ENCODE data around the gene OR2S2. TPM values are rescaled to one million over a fixed set of nuclear protein-coding genes. Genes with fewer than 3 reads are reported as not detected.

The OR2S2 gene
- total RNA-seq, 1 donor from 2014 or later, result not detected

DNA sequence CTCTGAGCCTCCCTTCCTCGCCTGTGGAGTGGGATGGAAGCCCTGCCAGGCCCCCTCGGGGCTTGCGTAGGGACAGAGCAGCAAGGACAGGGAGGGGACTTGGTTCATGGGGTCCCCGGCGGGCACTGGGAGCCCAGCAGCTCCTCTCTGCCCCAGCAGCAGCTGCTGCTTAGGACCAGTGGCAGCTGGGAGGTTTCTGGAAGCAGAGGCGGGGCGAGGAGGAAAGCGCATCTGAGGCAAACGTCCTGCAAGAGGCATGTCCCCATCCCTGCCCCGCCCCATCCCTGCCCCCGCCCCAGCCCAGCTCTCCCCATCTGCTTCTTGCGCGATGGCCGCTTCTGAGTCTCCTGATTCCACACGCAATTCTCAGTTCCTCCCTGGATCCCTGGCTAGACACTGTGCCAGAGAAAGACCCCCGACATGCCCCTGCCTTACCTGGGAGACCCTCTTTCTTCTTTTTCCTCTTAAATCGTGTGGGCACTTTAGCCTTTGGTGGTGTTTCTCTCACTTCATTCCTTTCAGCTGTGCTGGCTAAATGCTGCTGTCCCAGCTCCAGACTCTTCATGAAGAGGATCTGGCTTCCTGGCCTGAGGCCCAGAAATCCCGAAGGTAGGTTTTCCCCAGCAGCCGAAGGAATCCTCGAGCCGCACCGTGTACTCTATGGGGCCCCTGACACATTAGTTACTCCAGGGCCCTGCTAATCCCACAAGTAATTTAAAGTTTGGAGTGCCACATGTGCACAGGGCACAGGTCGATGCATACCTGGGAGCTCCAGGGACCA lies 4.4 kb upstream of the OR2S2 start:
- DNase-seq (ENCODE audit: low read depth in 2 of 2), result no peak

DNA sequence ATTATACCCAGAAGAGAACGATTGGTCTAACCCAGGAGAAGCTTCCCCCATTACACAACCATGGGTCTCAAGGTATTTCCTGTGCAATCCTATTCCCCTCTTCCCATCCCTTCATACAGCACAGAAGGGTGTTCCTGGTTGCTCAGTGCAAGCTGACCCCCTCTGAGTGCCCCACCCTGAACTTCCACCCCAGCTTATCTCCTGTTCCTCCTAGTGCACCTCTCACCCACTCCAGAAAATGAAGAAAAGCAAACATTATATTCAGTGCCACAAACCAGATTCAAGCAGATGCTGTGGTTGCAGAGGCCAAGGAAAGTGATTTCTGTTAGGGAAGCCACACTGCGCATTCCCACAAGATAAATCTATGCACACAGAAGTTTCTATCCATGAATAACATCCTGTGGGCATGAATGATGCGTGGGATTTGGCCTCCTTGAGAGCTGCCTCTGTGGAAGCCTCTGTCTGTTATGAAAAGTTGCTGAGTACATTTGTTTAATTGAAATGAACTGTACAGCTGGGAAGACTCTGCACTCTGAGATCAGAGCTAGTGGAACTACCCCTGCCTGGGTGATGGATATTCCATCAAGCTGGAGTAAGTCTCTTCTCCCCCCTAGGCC lies 2.2 kb upstream of the OR2S2 start:
- no peak for DNase-seq (ENCODE audit: low read depth in 2 of 2)

DNA sequence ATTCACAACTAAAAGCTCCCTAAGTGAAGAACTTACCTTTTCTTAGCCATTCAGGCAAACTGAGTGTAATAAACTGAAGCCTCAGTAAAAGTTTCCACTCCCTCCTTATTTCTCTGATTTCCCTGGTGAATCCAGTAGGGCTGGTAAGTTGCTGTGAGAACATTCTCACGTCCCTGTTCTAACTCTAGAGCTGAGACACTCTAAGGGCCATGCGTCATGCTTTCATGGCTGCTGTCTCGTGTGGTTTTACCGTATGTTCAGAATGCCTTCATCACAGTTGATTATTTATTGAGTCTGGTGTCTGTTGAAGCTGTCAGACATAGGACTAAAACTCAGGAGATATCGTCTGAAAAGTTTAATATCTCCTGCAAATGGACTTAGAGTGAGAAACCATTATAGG lies 1.3 kb downstream of the OR2S2 start:
- no peak for DNase-seq (ENCODE audit: low read depth in 2 of 2)

DNA sequence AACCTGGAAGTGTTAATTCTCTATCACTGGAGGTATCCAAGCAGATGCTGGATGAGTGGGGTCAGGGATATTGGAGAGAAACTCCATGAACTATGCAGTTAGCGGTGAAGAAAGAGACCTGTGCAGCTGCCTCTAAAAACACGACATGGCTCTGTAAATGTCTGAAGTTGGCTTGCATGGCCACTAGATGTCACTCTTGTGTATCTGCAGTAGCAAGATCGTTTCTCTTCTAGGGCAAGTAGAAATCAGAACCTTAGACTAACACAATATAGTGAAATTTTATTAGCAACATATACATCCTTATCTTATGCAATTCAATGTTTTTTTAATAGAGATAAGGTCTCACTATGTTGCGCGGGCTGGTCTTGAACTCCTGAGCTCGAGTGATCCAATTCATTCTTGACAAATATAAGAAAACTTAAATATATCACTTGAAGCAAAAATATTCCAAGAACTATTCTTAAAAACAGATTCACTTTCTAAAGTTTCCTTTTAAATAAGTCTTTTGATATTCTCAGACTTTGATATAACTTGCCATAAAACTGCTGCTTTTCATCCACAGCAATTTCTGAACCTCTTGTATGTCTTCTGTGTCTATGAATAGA lies 2.9 kb downstream of the OR2S2 start:
- peak; percentile 87 to 91 for DNase-seq (ENCODE audit: low read depth in 2 of 2)

DNA sequence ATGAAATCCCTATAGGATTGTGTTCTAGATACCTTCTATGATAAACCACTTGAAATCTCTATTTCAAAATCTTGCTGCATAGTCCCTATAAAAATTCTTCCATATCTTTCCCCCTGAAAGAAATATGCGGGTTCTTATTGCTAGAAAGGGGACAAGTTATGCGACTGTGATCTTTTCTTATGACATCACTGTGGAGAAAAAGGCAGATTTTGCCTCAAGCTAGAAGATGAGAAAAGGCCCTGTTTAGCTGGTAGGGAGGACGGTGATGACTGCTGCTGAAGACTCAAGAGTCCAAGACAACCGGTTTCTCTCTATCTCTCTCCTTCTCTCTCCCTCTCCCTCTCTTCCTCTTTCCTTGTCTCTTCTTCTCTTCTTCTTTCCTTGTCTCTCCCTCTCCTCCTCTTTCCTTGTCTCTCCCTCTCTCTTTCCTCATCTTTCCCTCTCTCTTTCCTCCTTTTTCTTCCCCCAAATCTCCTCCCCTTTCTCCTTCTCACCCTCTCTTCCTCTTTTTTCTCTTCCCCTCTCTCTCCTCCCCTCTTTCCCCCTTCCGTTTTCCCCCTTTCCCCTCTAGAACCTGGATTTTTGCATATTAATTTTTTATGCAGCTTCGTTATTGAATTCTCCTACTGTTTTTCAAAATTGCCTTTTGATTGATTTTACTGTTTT lies 5.3 kb downstream of the OR2S2 start:
- no peak for DNase-seq (ENCODE audit: low read depth in 2 of 2)

DNA sequence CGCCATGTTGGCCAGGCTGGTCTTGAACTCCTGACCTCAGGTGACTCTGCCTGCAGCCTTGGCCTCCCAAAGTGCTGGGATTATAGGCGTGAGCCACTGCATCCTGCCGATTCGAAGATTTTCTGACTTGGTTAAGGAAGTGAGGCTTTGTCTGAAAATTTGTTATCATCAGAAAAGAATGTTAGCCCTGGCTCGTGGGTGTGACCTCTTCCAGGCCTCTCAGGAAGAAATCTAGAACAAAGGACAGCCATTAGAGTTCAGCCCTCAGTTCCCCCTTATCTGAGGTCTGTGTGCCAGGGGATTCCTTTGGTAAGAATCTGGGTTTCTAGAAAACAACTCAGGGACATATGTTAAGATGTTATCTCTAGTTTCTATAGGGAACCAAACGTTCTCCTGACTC lies 6.2 kb downstream of the OR2S2 start:
- DNase-seq (ENCODE audit: low read depth in 2 of 2), result peak; percentile 16 to 89

DNA sequence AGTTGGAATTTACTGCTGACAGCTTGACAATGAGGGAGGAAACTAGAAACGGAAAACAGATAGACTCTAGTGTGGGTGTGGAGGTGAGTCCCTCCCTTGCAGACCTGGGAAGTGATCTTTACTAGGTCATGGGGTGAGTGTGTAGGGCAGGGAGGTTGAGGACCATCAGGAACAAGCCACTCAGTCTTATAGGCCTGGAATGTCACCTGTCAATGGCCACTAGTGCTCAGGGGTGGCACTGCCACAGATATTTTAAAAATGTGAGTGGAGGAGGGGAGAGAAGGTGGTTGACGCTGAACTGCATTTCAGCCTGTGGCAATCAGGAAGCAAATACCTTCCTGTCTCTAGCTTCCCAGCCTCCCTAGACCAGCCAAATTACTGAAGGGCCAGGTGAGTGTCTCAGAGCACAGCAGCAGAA lies 9.0 kb downstream of the OR2S2 start:
- DNase-seq (ENCODE audit: low read depth in 2 of 2), result peak; percentile 26 to 89

DNA sequence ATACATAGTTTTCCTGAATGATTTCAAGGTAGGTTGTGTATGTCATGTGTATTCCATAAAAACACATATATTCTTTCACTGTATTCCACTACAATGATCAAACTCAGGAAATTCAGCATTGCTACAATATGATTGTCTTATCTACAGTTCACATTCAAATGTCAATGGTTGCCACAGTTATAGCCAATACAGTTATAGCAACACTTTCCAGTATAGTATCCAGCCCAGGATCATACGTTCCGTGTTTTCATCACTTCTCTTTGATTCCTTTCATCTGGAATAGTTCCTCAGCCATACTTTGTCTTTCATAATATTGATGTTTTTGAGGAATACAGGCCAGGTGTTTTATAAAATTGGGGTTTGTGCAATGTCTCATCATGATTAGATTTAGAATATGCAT lies 9.5 kb downstream of the OR2S2 start:
- DNase-seq (ENCODE audit: low read depth in 2 of 2), result peak in 1 of 2 donors; percentile 95

DNA sequence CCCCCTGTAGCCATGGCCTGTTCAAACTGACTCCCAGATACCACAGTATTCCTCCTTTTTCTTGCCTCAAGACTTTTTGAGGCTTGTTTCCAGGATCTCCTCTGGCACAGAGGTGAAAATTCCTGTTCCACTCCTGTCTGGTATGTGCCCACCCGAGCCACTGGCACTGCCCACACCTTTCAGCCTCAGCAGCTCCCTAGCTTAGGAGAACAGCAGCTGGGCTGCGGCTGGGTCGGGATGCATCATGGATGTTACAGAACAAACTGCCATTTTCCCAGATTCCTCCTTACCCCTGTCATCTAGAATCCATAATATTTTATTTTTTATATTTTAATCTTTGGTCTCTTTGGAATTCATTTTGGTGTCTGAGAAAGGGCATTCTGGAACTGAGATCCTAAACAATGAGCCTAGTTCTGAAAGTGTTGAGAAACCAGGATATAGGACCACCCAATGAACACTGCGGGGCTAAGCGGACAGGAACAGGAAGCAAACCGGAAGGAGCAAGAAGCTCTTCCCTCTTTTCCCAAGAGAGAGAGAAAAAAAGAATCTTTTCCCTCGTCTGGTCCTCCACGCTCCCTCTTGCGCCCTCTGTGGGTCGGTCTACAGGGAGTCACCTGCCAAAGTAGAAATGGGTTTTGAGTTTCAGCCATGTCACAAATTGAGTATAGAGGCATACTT lies 12.5 kb downstream of the OR2S2 start:
- DNase-seq (ENCODE audit: low read depth in 2 of 2), result peak; percentile 76 to 82

DNA sequence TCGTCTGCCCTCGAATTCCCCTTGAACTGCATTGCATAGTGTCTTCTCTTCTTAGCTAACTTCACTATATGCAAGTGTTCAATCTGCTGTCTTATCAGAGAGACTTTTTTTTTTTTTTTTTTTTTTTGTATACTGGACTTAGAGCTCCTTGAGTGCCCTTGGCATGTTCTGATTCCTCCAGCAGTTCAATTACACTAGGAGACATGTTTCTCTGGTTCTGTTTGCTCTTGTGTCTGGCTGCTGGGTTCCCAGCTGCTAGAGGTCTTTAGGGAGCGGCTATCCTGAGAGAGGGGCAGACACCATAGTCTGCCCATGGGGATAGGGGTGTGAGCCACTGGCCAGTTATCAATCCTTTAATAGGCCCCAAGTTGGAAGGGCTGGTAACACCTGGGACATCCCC lies 13.1 kb downstream of the OR2S2 start:
- no peak for DNase-seq (ENCODE audit: low read depth in 2 of 2)

DNA sequence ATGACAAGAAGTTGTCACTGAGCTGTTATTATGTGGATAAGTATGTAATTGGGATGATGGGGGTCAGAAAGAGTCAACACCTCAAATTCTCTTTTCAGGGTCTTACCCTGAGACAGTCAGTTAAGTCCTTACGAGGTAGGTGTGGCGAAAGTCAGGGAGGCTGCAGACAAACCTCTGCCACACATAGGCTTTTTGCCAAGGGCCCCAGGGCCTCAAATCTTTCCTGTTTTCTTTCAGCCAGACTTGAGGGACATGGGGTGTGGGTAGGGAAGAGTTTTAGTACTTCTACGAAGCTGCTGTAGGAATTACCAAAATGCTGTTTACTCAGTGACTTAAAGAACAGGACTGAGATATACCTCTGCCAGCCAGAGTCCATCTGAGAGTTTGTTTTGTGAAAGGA lies 13.8 kb downstream of the OR2S2 start:
- DNase-seq (ENCODE audit: low read depth in 2 of 2), result no peak

DNA sequence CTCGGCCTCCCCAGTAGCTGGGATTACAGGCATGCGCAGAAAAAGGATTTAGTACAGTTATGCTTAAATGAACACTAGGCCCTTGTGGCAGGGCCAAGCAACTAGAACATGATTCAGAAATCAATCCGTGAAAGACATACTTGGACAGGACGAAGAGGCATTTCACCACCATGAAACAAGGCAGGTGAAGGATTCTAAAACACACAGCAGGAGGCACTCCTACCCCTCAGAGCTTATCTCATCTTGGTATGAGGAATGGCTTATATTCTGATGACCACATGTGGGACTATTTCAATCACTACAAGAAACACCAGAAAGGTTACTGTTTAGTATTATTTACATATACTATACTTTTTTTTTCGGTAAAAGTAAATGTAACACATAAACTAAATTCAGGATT lies 15.7 kb downstream of the OR2S2 start:
- no peak for DNase-seq (ENCODE audit: low read depth in 2 of 2)

DNA sequence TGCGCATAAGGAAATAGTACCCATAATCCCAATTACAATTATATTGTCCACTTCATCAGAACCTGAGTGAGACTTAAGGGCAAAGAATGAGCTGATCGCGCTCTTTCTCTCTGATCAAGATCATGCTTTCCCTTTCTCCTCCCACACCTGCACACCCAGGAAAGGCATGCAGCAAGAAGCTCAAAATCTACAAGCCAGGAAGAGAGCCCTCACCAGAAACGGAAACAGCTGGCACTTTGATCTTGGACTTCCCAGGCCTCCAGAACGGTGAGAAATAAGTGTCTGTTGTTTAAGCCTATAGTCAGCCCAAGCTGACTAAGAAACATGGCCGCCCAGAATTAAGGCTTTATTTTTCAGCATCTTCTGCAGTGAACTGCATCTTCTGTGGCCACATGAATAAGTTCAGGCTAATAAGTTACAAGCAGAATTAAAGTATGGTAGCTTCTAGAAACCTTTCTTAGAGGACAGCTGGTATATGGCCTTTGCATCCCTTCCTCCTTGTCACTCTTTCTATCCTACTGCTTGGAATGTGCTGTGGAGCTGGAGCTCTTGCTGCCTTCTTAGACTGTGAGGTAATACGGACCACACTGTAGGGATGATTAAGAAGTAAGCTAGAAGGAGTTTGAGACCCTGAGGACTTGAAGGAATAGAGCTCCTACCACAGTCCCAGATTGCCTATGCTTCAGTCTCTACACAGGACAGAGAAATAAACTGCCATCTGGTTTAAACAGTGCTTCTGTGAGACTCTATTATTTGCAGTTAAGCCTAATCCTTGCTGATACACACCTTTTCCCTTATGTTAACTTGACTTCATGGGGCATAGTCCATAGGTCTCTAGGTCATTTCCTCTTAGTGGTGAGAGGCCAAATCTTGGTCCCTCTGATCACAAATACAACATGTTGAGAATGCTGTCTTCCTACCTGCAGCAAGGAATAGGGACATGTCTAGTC lies 17.2 kb downstream of the OR2S2 start:
- DNase-seq (ENCODE audit: low read depth in 2 of 2), result peak in 1 of 2 donors; percentile 28

DNA sequence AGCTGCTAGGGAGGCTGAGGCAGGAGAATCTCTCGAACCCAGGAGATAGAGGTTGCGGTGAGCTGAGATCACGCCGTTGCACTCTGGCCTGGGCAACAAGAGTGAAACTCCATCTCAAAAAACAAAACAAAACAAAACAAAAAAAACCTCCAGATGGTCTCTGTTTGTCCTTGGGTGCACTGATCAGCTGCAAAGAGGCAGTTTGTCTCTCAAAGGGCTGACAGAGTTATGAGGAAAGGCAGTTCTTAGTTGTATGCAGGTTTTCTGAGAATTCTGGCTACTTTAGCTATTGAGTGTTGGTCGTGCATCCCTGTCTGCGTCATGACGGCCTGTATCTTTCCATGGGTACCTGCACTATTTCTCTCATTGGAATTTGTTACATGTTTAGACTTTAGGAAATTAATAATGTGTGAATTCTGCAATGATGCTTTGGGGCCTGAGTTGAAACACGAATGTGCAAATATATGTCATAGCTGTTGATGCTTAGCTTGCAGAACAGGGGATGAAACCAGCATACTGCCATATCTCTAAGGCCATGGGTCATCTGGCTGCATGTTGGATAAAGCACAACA lies 18.2 kb downstream of the OR2S2 start:
- DNase-seq (ENCODE audit: low read depth in 2 of 2), result no peak

DNA sequence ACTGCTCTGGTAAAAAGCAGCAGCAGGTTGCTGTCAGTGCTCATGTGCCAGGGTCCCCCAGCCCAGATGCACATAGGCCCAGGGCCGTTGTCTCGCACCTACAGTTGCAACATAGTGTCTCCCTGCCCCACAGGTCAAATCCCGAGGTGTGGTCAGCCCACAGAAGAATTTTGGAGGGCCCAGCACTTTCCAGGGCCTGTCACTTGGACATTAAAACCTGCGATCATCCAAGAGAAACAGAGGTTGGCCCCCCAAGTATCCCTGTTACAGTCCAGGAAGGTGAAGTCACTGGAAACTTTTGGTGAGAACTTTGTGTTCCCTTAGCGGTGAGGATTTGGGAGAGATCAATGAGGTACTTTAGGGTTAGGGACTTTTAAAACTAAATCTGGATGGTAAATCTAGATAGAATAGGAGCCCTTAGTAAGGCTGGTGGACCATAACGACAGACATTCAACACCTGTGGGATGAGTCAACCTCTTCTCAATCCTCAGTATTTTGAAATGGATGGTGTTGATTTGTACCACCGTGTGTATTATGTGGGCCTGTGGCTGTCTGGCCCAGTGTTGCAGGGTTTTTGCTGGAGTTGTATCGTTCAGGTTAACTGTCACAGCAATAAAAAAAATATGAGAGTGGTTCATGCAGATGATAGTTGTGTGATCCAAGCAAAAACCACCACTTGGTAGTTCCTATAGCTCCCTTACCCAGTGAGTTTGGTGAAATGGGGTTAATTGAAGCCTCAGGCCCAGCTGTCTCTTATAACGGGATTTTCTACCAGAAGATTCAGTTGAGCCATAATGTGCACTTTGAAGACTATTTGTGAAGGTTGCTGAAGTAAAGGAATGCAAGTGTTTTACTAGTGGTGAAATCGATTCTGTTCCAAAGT lies 19.2 kb downstream of the OR2S2 start:
- no peak for DNase-seq (ENCODE audit: low read depth in 2 of 2)

DNA sequence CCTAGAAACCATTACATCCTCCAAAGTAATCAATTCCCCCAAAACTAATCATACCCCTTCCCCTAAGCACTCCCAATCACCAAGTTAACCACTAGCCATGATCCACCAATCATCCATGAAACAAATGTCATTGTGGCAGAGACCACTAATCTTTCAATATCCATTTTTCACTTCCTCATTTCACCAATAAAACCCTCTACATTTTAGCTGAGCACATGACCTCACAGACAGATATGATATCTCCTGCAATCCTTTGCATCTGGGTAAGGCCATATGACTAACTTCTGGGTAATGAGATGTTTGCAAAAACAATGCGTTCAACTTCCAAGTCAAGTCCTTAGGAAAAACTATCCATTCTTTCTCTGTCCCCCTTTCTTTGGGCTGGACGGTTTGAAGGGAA lies 20.7 kb downstream of the OR2S2 start:
- DNase-seq (ENCODE audit: low read depth in 2 of 2), result no peak

DNA sequence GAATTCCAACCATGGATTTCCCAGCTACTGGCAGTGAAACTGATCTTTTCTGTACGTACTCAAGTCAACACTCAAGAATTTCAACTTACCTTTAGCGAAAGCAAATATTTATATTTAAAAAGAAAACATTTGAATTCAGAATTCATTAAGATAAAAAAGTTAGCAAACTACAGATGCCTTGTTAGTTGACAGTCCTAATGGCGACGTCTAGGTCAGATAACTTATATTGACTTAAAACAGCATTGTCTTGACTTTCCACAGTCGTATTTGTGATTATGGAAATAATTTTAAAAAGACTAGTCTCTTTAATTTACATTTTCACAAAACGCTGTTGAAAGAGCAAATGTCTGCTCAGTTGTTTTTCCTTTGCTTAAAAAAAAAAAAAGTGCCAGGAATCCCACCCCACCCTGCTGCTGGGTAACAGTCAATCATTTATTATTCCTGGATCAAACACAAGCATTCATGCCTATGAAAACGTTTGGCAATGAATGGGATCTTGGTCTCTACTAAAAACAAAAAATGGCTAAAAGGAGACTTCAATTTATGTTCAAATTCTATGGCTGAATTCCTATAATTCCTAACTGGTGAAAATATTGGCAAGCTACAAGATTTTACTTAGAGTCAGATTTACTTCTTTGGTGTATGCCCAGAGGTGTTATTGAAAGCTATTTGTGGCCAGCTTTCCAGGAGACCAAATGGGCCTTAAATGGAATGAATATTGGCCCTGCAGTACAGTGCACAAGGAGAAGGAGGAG lies 22.0 kb downstream of the OR2S2 start:
- DNase-seq (ENCODE audit: low read depth in 2 of 2), result peak in 1 of 2 donors; percentile 47

DNA sequence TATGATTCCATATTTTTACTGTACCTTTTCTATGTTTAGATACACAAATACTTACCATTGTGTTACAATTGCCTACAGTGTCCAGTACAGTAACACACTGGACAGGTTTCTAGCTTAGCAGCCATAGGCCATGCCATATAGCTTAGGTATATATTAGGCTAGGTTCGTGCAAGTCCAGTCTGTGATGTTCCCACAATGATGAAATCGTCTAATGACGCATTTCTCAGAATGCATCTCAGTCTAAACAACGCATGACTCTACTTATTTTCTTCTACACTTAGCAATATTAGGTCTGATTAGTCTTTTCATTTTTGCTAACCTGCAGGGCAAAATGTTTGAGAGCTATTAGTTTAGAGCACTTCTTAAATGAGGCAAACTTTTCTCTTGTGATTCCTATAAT lies 22.7 kb downstream of the OR2S2 start:
- DNase-seq (ENCODE audit: low read depth in 2 of 2), result no peak

Data from lung microvascular endothelial cell (primary cell).